ENCODE measurements around the gene CHRM5. TPM values are rescaled to one million over a fixed set of nuclear protein-coding genes. Genes with fewer than 3 reads are reported as not detected.

CHRM5 gene
- polyA plus RNA-seq, 1 experiment: 0.04 TPM

GRCh38 chr15:34111488-34111887, 143.2 kb downstream of the CHRM5 start:
- no peak overlapping the region for H3K4me3 ChIP-seq (ENCODE audit: low read depth, low read length)
- DNase-seq (ENCODE audit: low read depth): no peak
- no peaks in the 10 kb centered on the region for H3K36me3 ChIP-seq (ENCODE audit: control insufficient read depth, insufficient read depth, low read length)
- H3K27me3 ChIP-seq (ENCODE audit: control insufficient read depth, insufficient read depth, low read length): no peaks in the 10 kb centered on the region; the same call in 1 of the 2 replicates
- ChIA-PET CTCF (interaction anchor here (0.6 to 8.2 kb wide), 6 partner anchors 11 to 256 kb away, joined by 3 to 124 read pairs (median 4); partner anchors contain the start of genes KATNBL1 and LPCAT4), POLR2A (no interaction called here)
- TF ChIP-seq CTCF (IDR thresholded peaks at IDR 0.05; ENCODE audit: insufficient read depth, low read depth, low read length): no peak

GRCh38 chr15:34114215-34114614, 145.9 kb downstream of the CHRM5 start:
- H3K4me3 ChIP-seq (ENCODE audit: low read depth, low read length): no peak overlapping the region
- no peaks in the 10 kb centered on the region for H3K36me3 ChIP-seq (ENCODE audit: control insufficient read depth, insufficient read depth, low read length)
- no peak for TF ChIP-seq CTCF (IDR thresholded peaks at IDR 0.05; ENCODE audit: insufficient read depth, low read depth, low read length)
- no peaks in the 10 kb centered on the region; the same call in 1 of the 2 replicates for H3K27me3 ChIP-seq (ENCODE audit: control insufficient read depth, insufficient read depth, low read length)
- no peak for DNase-seq (ENCODE audit: low read depth)
- ChIA-PET CTCF (interaction anchor here (1.4 to 8.2 kb wide), 2 partner anchors 96 to 254 kb away, joined by 4 to 124 read pairs; partner anchors contain the start of gene KATNBL1), POLR2A (no interaction called here)

GRCh38 chr15:34114739-34115138, 146.4 kb downstream of the CHRM5 start:
- ChIA-PET CTCF (interaction anchor here (0.6 to 8.2 kb wide), 3 partner anchors 33 to 253 kb away, joined by 4 to 124 read pairs (median 4); partner anchors contain the start of gene KATNBL1), POLR2A (no interaction called here)
- Histone ChIP-seq H3K27me3 (ENCODE audit: control insufficient read depth, insufficient read depth, low read length) (no peaks in the 10 kb centered on the region; the same call in 1 of the 2 replicates), H3K36me3 (ENCODE audit: control insufficient read depth, insufficient read depth, low read length) (no peaks in the 10 kb centered on the region), H3K4me3 (ENCODE audit: low read depth, low read length) (no peak overlapping the region)
- no peak for DNase-seq (ENCODE audit: low read depth)
- TF ChIP-seq CTCF (IDR thresholded peaks at IDR 0.05; ENCODE audit: insufficient read depth, low read depth, low read length): no peak

GRCh38 chr15:34116620-34117019, 148.3 kb downstream of the CHRM5 start:
- ChIA-PET CTCF (interaction anchor here (1.0 kb wide), 1 partner anchor 93 kb away, joined by 5 read pairs; the partner anchor contains the start of gene KATNBL1), POLR2A (no interaction called here)
- no peak for TF ChIP-seq CTCF (IDR thresholded peaks at IDR 0.05; ENCODE audit: insufficient read depth, low read depth, low read length)
- Histone ChIP-seq H3K4me3 (ENCODE audit: low read depth, low read length) (no peak overlapping the region), H3K27me3 (ENCODE audit: control insufficient read depth, insufficient read depth, low read length) (no peaks in the 10 kb centered on the region; the same call in 1 of the 2 replicates), H3K36me3 (ENCODE audit: control insufficient read depth, insufficient read depth, low read length) (no peaks in the 10 kb centered on the region)
- no peak for DNase-seq (ENCODE audit: low read depth)

Other genes with a start within 250 kb of the CHRM5 start
- gene AVEN, start 70.7 kb downstream of the CHRM5 start, polyA plus RNA-seq (2011; rRNA removed): 17.6 and 26.3 TPM in 2 replicates
- 80.8 and 126 TPM in 2 replicates for gene EMC7, start 133.4 kb downstream of the CHRM5 start, polyA plus RNA-seq (2011; rRNA removed)
- 0.77 and 1.3 TPM in 2 replicates for gene PGBD4, start 133.6 kb downstream of the CHRM5 start, polyA plus RNA-seq (2011; rRNA removed)
- gene KATNBL1, start 241.6 kb downstream of the CHRM5 start, polyA plus RNA-seq (2011; rRNA removed): 17.3 and 28.9 TPM in 2 replicates

Measured in BJ (cell line).